ENCODE results near the gene OR8K5.

- TF ChIP-seq CTCF (IDR thresholded peaks at IDR 0.05) = no peak
- no peak for TF ChIP-seq POLR2A (IDR thresholded peaks at IDR 0.05)
- TF ChIP-seq EP300 (IDR thresholded peaks at IDR 0.05) = no peak
Observed at GRCh38 chr11:56172256-56172830, 12.2 kb upstream of the OR8K5 start.
